Cardiac muscle cell (in vitro differentiated cells and primary cell): Measurements from ENCODE around the gene RYR2. TPM values are rescaled to one million over a fixed set of nuclear protein-coding genes. Genes with fewer than 3 reads are reported as not detected.
"Not testable (repeated sequence)": the region's sequence is repeated elsewhere in the genome, so short reads cannot be mapped to it uniquely, and the experiment has no call there.

Source experiments
- DNase-seq, 2 donors: peaks; one replicate each; pipeline versions ENCODE4 v3.0.0 to v3.0.0-alpha.2; 2010 to 2017; ENCODE audit warnings: low read depth in 1 of 2, low spot score in 1 of 2
- H3K27ac ChIP-seq: fragments of 200-600 bp; sonication (generic); 2 replicates; pipeline ENCODE4 v1.5.1; 2016
- H3K27me3 ChIP-seq: fragments of 200-600 bp; sonication (generic); 2 replicates; pipeline ENCODE4 v1.6.0; 2016; ENCODE audit warnings: control low read depth
- H3K36me3 ChIP-seq: fragments of 200-600 bp; sonication (generic); 2 replicates; pipeline ENCODE4 v1.5.1; 2016; ENCODE audit warnings: control low read depth
- H3K4me1 ChIP-seq: fragments of 200-600 bp; sonication (generic); 2 replicates; pipeline ENCODE4 v1.8.1; 2017; ENCODE audit warnings: low read depth, mild to moderate bottlenecking, mixed run types
- H3K4me3 ChIP-seq: fragments of 200-600 bp; sonication (generic); 2 replicates; pipeline ENCODE4 v1.5.1; 2016; ENCODE audit warnings: mild to moderate bottlenecking
- H3K9me3 ChIP-seq: fragments of 200-600 bp; sonication (generic); 2 replicates; pipeline ENCODE4 v1.5.1; 2017; ENCODE audit warnings: low read depth, mild to moderate bottlenecking, control low read depth
- CTCF ChIP-seq: IDR thresholded peaks from 2 replicates; pipeline ENCODE4 v1.5.1; 2012; ENCODE audit warnings: low read depth, mild to moderate bottlenecking, low read length
- polyA plus RNA-seq: library from polyadenylated mRNA; unstranded; fragments of >200 nt; fragmentation: Nextera tagmentation; extraction: Ambion mirVana; gene quantifications from 2 replicates; pipeline ENCODE4 v1.2.1, GENCODE V29; 2016
- total RNA-seq: library from RNA; depleted of rRNA; stranded (reverse); fragments of >200 nt; gene quantifications from 2 replicates; pipeline ENCODE4 v1.2.3, GENCODE V29; 2016

Gene RYR2
- total and polyA plus RNA-seq, 2 experiments from 2014 or later: 29.8 to 155 TPM

GRCh38 chr1:237120683-237121082 lies 78.7 kb downstream of the RYR2 start:
- Histone ChIP-seq H3K4me3 (no peak overlapping the region), H3K27ac (peak overlapping the region; percentile 19), H3K4me1 (no peaks in the 10 kb centered on the region), H3K36me3 (no peaks in the 10 kb centered on the region), H3K27me3 (no peaks in the 10 kb centered on the region), H3K9me3 (no peaks in the 10 kb centered on the region)
- no peak for DNase-seq
- TF ChIP-seq CTCF: no peak

GRCh38 chr1:237124856-237125462 lies 83.0 kb downstream of the RYR2 start:
- H3K27ac ChIP-seq: peak overlapping the region; percentile 30
- H3K36me3 ChIP-seq: no peaks in the 10 kb centered on the region
- H3K4me1 ChIP-seq: no peaks in the 10 kb centered on the region
- no peaks in the 10 kb centered on the region for H3K27me3 ChIP-seq
- DNase-seq: peak in 1 of 2 donors; percentile 5
- H3K9me3 ChIP-seq: no peaks in the 10 kb centered on the region
- no peak overlapping the region for H3K4me3 ChIP-seq
- TF ChIP-seq CTCF: peak; percentile 40

GRCh38 chr1:237126180-237126579 lies 84.2 kb downstream of the RYR2 start:
- H3K4me3 ChIP-seq: no peak overlapping the region

GRCh38 chr1:237127301-237127700 lies 85.3 kb downstream of the RYR2 start:
- H3K9me3 ChIP-seq, H3K36me3 ChIP-seq, H3K27ac ChIP-seq, H3K4me3 ChIP-seq, DNase-seq, H3K4me1 ChIP-seq, H3K27me3 ChIP-seq: not testable (repeated sequence)

More at GRCh38 chr1:237126180-237126579, 84.2 kb downstream of the RYR2 start:
- Histone ChIP-seq H3K4me1 (no peaks in the 10 kb centered on the region), H3K36me3 (no peaks in the 10 kb centered on the region), H3K9me3 (no peaks in the 10 kb centered on the region), H3K27me3 (no peaks in the 10 kb centered on the region), H3K27ac (no peak overlapping the region)
- DNase-seq: no peak
- TF ChIP-seq CTCF: no peak

GRCh38 chr1:237133921-237134320 lies 91.9 kb downstream of the RYR2 start:
- no peak for DNase-seq
- Histone ChIP-seq H3K36me3 (peaks cover 7% of the 10 kb centered on the region), H3K9me3 (no peaks in the 10 kb centered on the region), H3K27ac (no peak overlapping the region), H3K27me3 (no peaks in the 10 kb centered on the region), H3K4me1 (peaks cover 13% of the 10 kb centered on the region), H3K4me3 (no peak overlapping the region)
- no peak for TF ChIP-seq CTCF

GRCh38 chr1:237134929-237135328 lies 92.9 kb downstream of the RYR2 start:
- no peak overlapping the region for H3K4me3 ChIP-seq
- no peaks in the 10 kb centered on the region for H3K9me3 ChIP-seq
- H3K27ac ChIP-seq: peak overlapping the region; percentile 26
- no peaks in the 10 kb centered on the region for H3K27me3 ChIP-seq
- H3K4me1 ChIP-seq: peaks cover 17% of the 10 kb centered on the region
- TF ChIP-seq CTCF: no peak
- DNase-seq: no peak
- peaks cover 7% of the 10 kb centered on the region for H3K36me3 ChIP-seq
